GM21381 (cell line): ENCODE data around the gene WWOX.

Source experiments
- ATAC-seq: cut with Tn5 transposase; IDR thresholded peaks from one replicate; pipeline ENCODE4 v1.9.1; 2021; ENCODE audit warnings: mild to moderate bottlenecking, moderate library complexity; ENCODE audit not compliant: unreplicated experiment

The WWOX gene

GRCh38 chr16:79132701-79133100, 1033.2 kb downstream of the WWOX start:
- no peak for ATAC-seq

GRCh38 chr16:79134300-79134699, 1034.8 kb downstream of the WWOX start:
- no peak for ATAC-seq

- ATAC-seq: no peak
Measured at GRCh38 chr16:79136955-79137354, 1037.5 kb downstream of the WWOX start.

- no peak for ATAC-seq
Measured at GRCh38 chr16:79137426-79137939, 1038.0 kb downstream of the WWOX start.

- no peak for ATAC-seq
Measured at GRCh38 chr16:79139799-79140198, 1040.3 kb downstream of the WWOX start.

- ATAC-seq: no peak
Measured at GRCh38 chr16:79143026-79143425, 1043.6 kb downstream of the WWOX start.

- no peak for ATAC-seq
Measured at GRCh38 chr16:79150151-79150550, 1050.7 kb downstream of the WWOX start.

GRCh38 chr16:79150632-79151310, 1051.3 kb downstream of the WWOX start:
- no peak for ATAC-seq

- ATAC-seq: no peak
Measured at GRCh38 chr16:79154086-79154485, 1054.6 kb downstream of the WWOX start.

GRCh38 chr16:79155471-79155870, 1056.0 kb downstream of the WWOX start:
- ATAC-seq: no peak

GRCh38 chr16:79155904-79156303, 1056.5 kb downstream of the WWOX start:
- ATAC-seq: no peak

- no peak for ATAC-seq
Measured at GRCh38 chr16:79156761-79157160, 1057.3 kb downstream of the WWOX start.

- no peak for ATAC-seq
Measured at GRCh38 chr16:79158337-79158736, 1058.9 kb downstream of the WWOX start.

- ATAC-seq: no peak
Measured at GRCh38 chr16:79159261-79160049, 1060.0 kb downstream of the WWOX start.

GRCh38 chr16:79162977-79163376, 1063.5 kb downstream of the WWOX start:
- no peak for ATAC-seq

- no peak for ATAC-seq
Measured at GRCh38 chr16:79163691-79164387, 1064.4 kb downstream of the WWOX start.

GRCh38 chr16:79164388-79164995, 1065.0 kb downstream of the WWOX start:
- no peak for ATAC-seq

- ATAC-seq: no peak
Measured at GRCh38 chr16:79165079-79165478, 1065.6 kb downstream of the WWOX start.

- ATAC-seq: no peak
Measured at GRCh38 chr16:79165506-79165905, 1066.1 kb downstream of the WWOX start.

- no peak for ATAC-seq
Measured at GRCh38 chr16:79167893-79168292, 1068.4 kb downstream of the WWOX start.

- ATAC-seq: no peak
Measured at GRCh38 chr16:79168321-79168720, 1068.9 kb downstream of the WWOX start.
